IPS DF 4.7 (cell line): Measurements from ENCODE around the gene SLC39A6.
"Not testable (repeated sequence)": the region's sequence is repeated elsewhere in the genome, so short reads cannot be mapped to it uniquely, and the experiment has no call there.

Experiments used
- DNase-seq: peaks from one replicate; pipeline ENCODE4 v3.0.0-alpha.2; 2013; ENCODE audit warnings: low spot score; ENCODE audit errors: extremely low read depth

The SLC39A6 gene

GRCh38 chr18:36099311-36099710, 29.8 kb downstream of the SLC39A6 start:
- no peak for DNase-seq

GRCh38 chr18:36096955-36097354, 32.2 kb downstream of the SLC39A6 start:
- DNase-seq: no peak

GRCh38 chr18:36095936-36096519, 33.1 kb downstream of the SLC39A6 start:
- peak; percentile 7 for DNase-seq

- DNase-seq: no peak
Measured at GRCh38 chr18:36094431-36094830, 34.7 kb downstream of the SLC39A6 start.

- not testable (repeated sequence) for DNase-seq
Measured at GRCh38 chr18:36092116-36092515, 37.0 kb downstream of the SLC39A6 start.

GRCh38 chr18:36089001-36089400, 40.1 kb downstream of the SLC39A6 start:
- DNase-seq: no peak

- DNase-seq: no peak
Measured at GRCh38 chr18:36088256-36088655, 40.9 kb downstream of the SLC39A6 start.

- no peak for DNase-seq
Measured at GRCh38 chr18:36086186-36086585, 43.0 kb downstream of the SLC39A6 start.

GRCh38 chr18:36085195-36085594, 43.9 kb downstream of the SLC39A6 start:
- no peak for DNase-seq

- no peak for DNase-seq
Measured at GRCh38 chr18:36083729-36084128, 45.4 kb downstream of the SLC39A6 start.

- not testable (repeated sequence) for DNase-seq
Measured at GRCh38 chr18:36081118-36081517, 48.0 kb downstream of the SLC39A6 start.

- DNase-seq: no peak
Measured at GRCh38 chr18:36078751-36079529, 50.2 kb downstream of the SLC39A6 start.

- DNase-seq: not testable (repeated sequence)
Measured at GRCh38 chr18:36077764-36078163, 51.4 kb downstream of the SLC39A6 start.

- no peak for DNase-seq
Measured at GRCh38 chr18:36075862-36076587, 53.1 kb downstream of the SLC39A6 start.

GRCh38 chr18:36074435-36074834, 54.7 kb downstream of the SLC39A6 start:
- DNase-seq: no peak

- no peak for DNase-seq
Measured at GRCh38 chr18:36073676-36074075, 55.5 kb downstream of the SLC39A6 start.

GRCh38 chr18:36072406-36072805, 56.7 kb downstream of the SLC39A6 start:
- DNase-seq: not testable (repeated sequence)

GRCh38 chr18:36067055-36067957, 61.8 kb downstream of the SLC39A6 start, which contains the start of gene RPRD1A:
Gene RPRD1A (minus strand): TSS chr18:36067559. CDS start chr18:36067404, 155 bp downstream.
- peak; percentile 66 for DNase-seq

GRCh38 chr18:36066686-36067054, 62.5 kb downstream of the SLC39A6 start:
- DNase-seq: no peak

- DNase-seq: no peak
Measured at GRCh38 chr18:36066001-36066400, 63.1 kb downstream of the SLC39A6 start.

GRCh38 chr18:36064809-36065079, 64.4 kb downstream of the SLC39A6 start:
- not testable (repeated sequence) for DNase-seq
